GM19455 (cell line): ENCODE data around the gene PPFIA1.

Experiments used
- ATAC-seq: cut with Tn5 transposase; IDR thresholded peaks from one replicate; pipeline ENCODE4 v1.9.1; 2021; ENCODE audit not compliant: unreplicated experiment

Gene PPFIA1

GRCh38 chr11:70409871-70410270 lies 139.4 kb downstream of the PPFIA1 start:
- ATAC-seq: no peak

GRCh38 chr11:70410276-70411205 lies 140.1 kb downstream of the PPFIA1 start:
- no peak for ATAC-seq

- ATAC-seq: no peak
Measured at GRCh38 chr11:70411713-70412452, 141.4 kb downstream of the PPFIA1 start.

GRCh38 chr11:70413151-70413550 lies 142.7 kb downstream of the PPFIA1 start:
- ATAC-seq: no peak

- no peak for ATAC-seq
Measured at GRCh38 chr11:70414341-70415100, 144.0 kb downstream of the PPFIA1 start.

GRCh38 chr11:70415191-70415590 lies 144.7 kb downstream of the PPFIA1 start:
- no peak for ATAC-seq

- no peak for ATAC-seq
Measured at GRCh38 chr11:70415642-70416395, 145.3 kb downstream of the PPFIA1 start.

GRCh38 chr11:70416881-70417280 lies 146.4 kb downstream of the PPFIA1 start:
- no peak for ATAC-seq

- ATAC-seq: no peak
Measured at GRCh38 chr11:70418130-70418529, 147.6 kb downstream of the PPFIA1 start.

GRCh38 chr11:70419307-70420007 lies 149.0 kb downstream of the PPFIA1 start:
- no peak for ATAC-seq

GRCh38 chr11:70420008-70420464 lies 149.5 kb downstream of the PPFIA1 start:
- ATAC-seq: no peak

GRCh38 chr11:70420496-70420895 lies 150.0 kb downstream of the PPFIA1 start:
- ATAC-seq: no peak

- no peak for ATAC-seq
Measured at GRCh38 chr11:70421123-70421522, 150.6 kb downstream of the PPFIA1 start.

GRCh38 chr11:70422692-70423522 lies 152.4 kb downstream of the PPFIA1 start:
- ATAC-seq: no peak

- ATAC-seq: no peak
Measured at GRCh38 chr11:70423523-70424505, 153.3 kb downstream of the PPFIA1 start.

GRCh38 chr11:70424765-70425344 lies 154.4 kb downstream of the PPFIA1 start:
- no peak for ATAC-seq

- ATAC-seq: no peak
Measured at GRCh38 chr11:70427436-70427835, 156.9 kb downstream of the PPFIA1 start.
